ENCODE data around the gene TRAPPC5. TPM values are rescaled to one million over a fixed set of nuclear protein-coding genes. Genes with fewer than 3 reads are reported as not detected.

Gene TRAPPC5
- polyA plus RNA-seq, 1 of the 3 experiments (the other 2 are of a cell fraction), result 49.4 TPM

DNA sequence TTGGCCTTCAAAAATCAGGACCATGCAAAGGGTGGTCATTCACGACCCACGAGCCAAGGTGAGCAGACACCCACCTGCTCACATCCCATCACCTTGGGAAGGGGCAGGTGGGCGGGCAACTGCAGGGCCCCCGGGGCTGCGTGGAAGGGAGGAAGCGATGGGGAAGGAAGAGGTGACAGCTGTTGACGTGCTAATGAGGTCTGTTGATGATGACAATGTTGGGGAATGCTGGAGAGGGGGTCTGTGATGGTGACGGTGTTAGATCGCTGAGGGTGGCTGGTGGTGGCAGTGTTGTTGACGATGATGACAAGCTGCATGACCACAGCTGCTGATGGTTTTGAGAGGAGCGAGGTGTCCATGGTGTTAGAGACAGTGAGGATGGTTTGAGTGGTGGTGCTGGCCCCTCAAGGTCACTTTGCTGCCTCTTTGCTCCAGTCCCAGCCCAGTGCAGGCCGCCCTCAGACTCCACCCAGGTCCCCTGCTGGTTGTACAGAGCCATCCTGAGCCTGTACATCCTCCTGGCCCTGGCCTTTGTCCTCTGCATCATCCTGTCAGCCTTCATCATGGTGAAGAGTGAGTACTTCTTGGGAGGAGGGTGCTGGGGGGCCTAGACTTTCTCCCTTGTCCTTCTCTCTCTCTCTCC, 2.8 kb upstream of the TRAPPC5 start:
- ChIA-PET CTCF (interaction anchor here (0.7 to 3.8 kb wide), 8 partner anchors 25 to 323 kb away, joined by 3 to 22 read pairs (median 6); no protein-coding TSS in a partner anchor), POLR2A (no interaction called here)
- H4K20me1 ChIP-seq (ENCODE audit: insufficient read depth), result no peaks in the 10 kb centered on the region
- no peak overlapping the region for H3K4me2 ChIP-seq
- H3K9me3 ChIP-seq, result no peaks in the 10 kb centered on the region
- 7% methylated on average over 12 of the region's 12 CpGs for whole genome bisulfite sequencing (ENCODE audit: low lambda C conversion rate)
- no peaks in the 10 kb centered on the region for H3K9me2 ChIP-seq
- peaks cover 0 to 13% of the 10 kb centered on the region in 2 experiments; a peak in 1 of 4 replicates for H3K4me1 ChIP-seq (ENCODE audit: control insufficient read depth in 1 of 2, insufficient read depth in 2 of 2, low read depth in 1 of 2, low read length in 1 of 2)
- TF ChIP-seq RXRA (IDR thresholded peaks at IDR 0.05; ENCODE audit: borderline replicate concordance, low read depth) (no peak), SMC3 (IDR thresholded peaks at IDR 0.05; ENCODE audit: low read depth, low read length) (no peak), GATA2 (CRISPR knock-in tag; IDR thresholded peaks at IDR 0.05) (no peak), POLR2AphosphoS5 (IDR thresholded peaks at IDR 0.05; ENCODE audit: low read depth, low read length) (no peak)
- no peak overlapping the region for H3K27ac ChIP-seq (ENCODE audit: low read depth in 2 of 2, low read length in 1 of 2)
- peaks cover 14% of the 10 kb centered on the region for H3K79me2 ChIP-seq (ENCODE audit: insufficient read depth)
- peaks cover 36% of the 10 kb centered on the region for H3K27me3 ChIP-seq (ENCODE audit: insufficient read depth)
- no peak for DNase-seq
- no peaks in the 10 kb centered on the region for H3F3A ChIP-seq (replicated peaks; ENCODE audit: insufficient read depth)
- H3K4me3 ChIP-seq (ENCODE audit: low read depth in 2 of 2, low read length in 1 of 2), result no peak overlapping the region
- H3K36me3 ChIP-seq (replicated peaks in 1 of 2; ENCODE audit: control insufficient read depth in 1 of 2, insufficient read depth in 2 of 2, low read length in 1 of 2), result peaks cover 0 to 4% of the 10 kb centered on the region in 2 experiments
- no peak overlapping the region for H2AFZ ChIP-seq (ENCODE audit: low read depth)
- no peak overlapping the region for H3K9ac ChIP-seq

DNA sequence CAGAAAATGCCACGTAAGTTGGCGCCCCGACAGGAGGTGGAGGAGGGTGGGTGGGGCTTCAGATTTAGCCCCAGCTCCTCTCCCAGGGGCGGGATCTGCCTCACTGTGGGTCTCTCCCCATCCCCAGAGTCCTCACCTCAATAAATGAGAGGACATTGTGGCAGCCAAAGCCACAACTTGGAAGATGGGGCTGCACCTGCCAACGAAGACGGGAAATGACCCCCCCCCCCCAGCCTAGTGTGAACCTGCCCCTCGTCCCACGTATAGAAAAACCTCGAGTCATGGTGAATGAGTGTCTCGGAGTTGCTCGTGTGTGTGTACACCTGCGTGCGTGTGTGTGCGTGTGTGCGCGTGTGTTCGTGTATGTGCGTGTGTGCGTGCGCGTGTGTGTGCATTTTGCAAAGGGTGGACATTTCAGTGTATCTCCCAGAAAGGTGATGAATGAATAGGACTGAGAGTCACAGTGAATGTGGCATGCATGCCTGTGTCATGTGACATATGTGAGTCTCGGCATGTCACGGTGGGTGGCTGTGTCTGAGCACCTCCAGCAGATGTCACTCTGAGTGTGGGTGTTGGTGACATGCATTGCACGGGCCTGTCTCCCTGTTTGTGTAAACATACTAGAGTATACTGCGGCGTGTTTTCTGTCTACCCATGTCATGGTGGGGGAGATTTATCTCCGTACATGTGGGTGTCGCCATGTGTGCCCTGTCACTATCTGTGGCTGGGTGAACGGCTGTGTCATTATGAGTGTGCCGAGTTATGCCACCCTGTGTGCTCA, 1.5 kb upstream of the TRAPPC5 start:
- POLR2A ChIA-PET, result no interaction called here
- WGBS (ENCODE audit: low lambda C conversion rate), result 15% methylated on average over 26 of the region's 30 CpGs

More for the DNA sequence above, 1.5 kb upstream of the TRAPPC5 start:
- Histone ChIP-seq H4K20me1 (ENCODE audit: insufficient read depth) (no peaks in the 10 kb centered on the region), H3K4me1 (ENCODE audit: control insufficient read depth in 1 of 2, insufficient read depth in 2 of 2, low read depth in 1 of 2, low read length in 1 of 2) (peaks cover 0 to 13% of the 10 kb centered on the region in 2 experiments; a peak in 1 of 4 replicates), H3K9me2 (no peaks in the 10 kb centered on the region), H3K4me2 (no peak overlapping the region), H3K79me2 (ENCODE audit: insufficient read depth) (peaks cover 14% of the 10 kb centered on the region), H3K9ac (no peak overlapping the region), H2AFZ (ENCODE audit: low read depth) (no peak overlapping the region), H3F3A (replicated peaks; ENCODE audit: insufficient read depth) (no peaks in the 10 kb centered on the region), H3K36me3 (replicated peaks in 1 of 2; ENCODE audit: control insufficient read depth in 1 of 2, insufficient read depth in 2 of 2, low read length in 1 of 2) (peaks cover 0 to 6% of the 10 kb centered on the region in 2 experiments), H3K4me3 (ENCODE audit: low read depth in 2 of 2, low read length in 1 of 2) (no peak overlapping the region), H3K27me3 (ENCODE audit: insufficient read depth) (peaks cover 36% of the 10 kb centered on the region), H3K9me3 (no peaks in the 10 kb centered on the region), H3K27ac (ENCODE audit: low read depth in 2 of 2, low read length in 1 of 2) (no peak overlapping the region)
- CTCF ChIA-PET, result interaction anchor here (0.6 to 3.8 kb wide), 7 partner anchors 16 to 120 kb away, joined by 3 to 22 read pairs (median 5); no protein-coding TSS in a partner anchor
- DNase-seq, result peak; percentile 57
- peak; percentile 60 for TF ChIP-seq MXI1 (IDR thresholded peaks at IDR 0.05; ENCODE audit: low read depth, low read length)
- TF ChIP-seq RAD21 (IDR thresholded peaks at IDR 0.05; ENCODE audit: low read length), result peak; percentile 56
- TF ChIP-seq ELF1 (IDR thresholded peaks at IDR 0.05), result no peak
- TF ChIP-seq SMC3 (IDR thresholded peaks at IDR 0.05; ENCODE audit: low read depth, low read length), result peak; percentile 31; the same call in 1 of the 2 replicates
- TF ChIP-seq, protein P1, sequence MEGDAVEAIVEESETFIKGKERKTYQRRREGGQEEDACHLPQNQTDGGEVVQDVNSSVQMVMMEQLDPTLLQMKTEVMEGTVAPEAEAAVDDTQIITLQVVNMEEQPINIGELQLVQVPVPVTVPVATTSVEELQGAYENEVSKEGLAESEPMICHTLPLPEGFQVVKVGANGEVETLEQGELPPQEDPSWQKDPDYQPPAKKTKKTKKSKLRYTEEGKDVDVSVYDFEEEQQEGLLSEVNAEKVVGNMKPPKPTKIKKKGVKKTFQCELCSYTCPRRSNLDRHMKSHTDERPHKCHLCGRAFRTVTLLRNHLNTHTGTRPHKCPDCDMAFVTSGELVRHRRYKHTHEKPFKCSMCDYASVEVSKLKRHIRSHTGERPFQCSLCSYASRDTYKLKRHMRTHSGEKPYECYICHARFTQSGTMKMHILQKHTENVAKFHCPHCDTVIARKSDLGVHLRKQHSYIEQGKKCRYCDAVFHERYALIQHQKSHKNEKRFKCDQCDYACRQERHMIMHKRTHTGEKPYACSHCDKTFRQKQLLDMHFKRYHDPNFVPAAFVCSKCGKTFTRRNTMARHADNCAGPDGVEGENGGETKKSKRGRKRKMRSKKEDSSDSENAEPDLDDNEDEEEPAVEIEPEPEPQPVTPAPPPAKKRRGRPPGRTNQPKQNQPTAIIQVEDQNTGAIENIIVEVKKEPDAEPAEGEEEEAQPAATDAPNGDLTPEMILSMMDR (IDR thresholded peaks at IDR 0.05), result no peak
- TF ChIP-seq FOXM1 (IDR thresholded peaks at IDR 0.05; ENCODE audit: low read depth), result no peak
